NCI-H774 (cell line): ENCODE data around the gene PIP5KL1.
A peak's percentile ranks its signal among the peaks of the same experiment; 100 is the strongest.

Experiments
- DNase-seq: peaks from one replicate; lab custom pipeline; 2025; lab: John Stamatoyannopoulos, UW

The PIP5KL1 gene

GRCh38 chr9:127931092-127931881, 710 bp upstream of the PIP5KL1 start:
- peak; percentile 56 for DNase-seq

DNA sequence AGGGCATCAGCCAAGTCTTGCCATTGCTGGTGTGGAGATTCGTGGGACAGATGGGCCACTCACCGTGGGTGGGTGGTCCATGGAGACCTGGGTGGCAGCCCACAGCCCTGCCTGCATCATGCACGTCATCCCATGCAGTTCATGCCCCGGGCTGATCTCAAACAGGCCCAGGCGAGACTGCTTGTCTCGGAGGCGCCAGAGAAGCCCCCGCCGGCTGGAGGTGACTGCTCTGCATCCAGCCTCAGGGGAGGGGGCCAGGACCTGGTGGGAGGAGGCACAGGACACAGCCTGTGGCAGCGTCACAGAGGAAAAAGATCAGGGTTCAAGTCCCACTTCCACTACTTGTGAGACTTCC, 975 bp downstream of the PIP5KL1 start:
- no peak for DNase-seq

DNA sequence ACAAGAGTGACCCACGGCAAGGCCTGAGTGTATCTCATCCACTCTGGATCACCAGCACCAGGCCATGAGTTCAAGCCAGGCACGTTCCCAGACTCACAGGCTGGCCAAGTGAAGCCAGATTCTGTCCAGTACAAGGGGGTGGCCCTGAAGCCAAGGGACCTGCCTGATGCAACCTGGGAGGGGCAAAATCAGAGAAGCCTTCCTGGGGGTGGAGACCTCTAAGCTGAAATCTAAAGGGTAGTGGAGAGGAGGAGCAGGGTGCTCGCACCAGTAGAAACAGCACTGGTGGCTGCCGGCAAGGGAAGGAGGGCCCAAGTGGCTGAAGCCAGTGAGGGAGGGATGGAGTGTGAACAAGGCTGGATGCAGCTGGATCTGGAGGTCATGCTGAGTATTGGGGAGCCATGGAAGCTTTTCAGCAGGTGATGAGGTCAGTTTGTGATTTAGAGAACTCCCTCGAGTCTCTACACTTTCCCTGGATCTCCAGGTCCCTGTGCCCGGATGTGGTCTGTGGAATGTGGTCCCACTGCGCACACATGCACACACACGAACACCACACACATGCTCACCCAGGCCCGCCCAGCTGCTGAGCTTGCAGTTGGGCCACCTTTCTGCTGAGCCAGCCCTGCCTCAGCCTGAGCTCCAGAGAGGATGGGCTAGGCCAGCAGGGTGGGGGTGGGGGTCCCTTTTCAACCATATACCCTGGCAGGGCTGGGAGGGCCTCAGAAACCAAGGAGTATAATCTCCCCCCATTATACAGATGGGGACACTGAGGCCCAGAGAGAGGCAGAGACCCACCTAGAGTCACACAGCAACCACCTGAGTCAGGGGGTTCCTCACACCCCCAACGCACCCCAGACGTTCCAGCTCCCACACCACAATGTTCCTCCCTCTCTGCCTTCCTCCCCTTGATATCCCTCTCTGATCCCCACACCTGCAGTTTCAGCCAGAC, 1.6 kb downstream of the PIP5KL1 start:
- DNase-seq: no peak

DNA sequence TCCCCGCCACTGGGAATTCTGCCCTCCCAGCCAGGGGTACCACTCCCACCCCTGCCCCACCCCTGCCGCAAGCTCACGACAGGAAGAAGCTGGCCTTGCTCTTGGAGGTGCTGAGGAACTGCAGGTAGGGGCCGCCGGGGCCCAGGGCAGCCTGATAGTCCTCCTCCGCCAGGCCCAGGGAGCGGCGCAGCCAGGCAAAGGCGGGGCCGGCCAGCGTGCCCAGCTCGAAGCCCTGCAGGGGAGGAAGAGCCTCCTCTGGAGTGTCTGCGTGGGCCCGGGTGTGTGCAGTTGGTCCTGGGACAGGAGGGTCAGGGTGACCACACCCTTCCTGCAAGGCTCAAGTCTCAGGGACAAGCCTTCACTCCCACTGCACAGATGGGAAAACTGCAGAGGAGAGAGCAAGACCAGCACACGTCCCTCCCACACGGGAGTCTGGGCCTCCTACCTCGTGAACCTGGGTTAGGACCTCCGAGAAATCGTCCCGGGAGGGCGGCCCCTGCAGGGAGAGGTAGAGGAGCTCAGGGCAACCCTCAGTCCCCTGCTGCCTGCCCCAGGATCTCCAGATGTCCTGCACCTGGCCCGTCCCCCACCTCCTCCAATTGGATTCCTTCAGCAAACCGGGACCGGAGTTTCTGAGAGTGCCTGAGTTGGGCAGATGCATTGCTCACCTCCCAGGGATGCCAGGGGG, 2.4 kb downstream of the PIP5KL1 start:
- DNase-seq: no peak

GRCh38 chr9:127927201-127927987, 3.2 kb downstream of the PIP5KL1 start:
- peak; percentile 79 for DNase-seq

- DNase-seq: no peak
Observed at GRCh38 chr9:127926906-127927200, 3.7 kb downstream of the PIP5KL1 start.

DNA sequence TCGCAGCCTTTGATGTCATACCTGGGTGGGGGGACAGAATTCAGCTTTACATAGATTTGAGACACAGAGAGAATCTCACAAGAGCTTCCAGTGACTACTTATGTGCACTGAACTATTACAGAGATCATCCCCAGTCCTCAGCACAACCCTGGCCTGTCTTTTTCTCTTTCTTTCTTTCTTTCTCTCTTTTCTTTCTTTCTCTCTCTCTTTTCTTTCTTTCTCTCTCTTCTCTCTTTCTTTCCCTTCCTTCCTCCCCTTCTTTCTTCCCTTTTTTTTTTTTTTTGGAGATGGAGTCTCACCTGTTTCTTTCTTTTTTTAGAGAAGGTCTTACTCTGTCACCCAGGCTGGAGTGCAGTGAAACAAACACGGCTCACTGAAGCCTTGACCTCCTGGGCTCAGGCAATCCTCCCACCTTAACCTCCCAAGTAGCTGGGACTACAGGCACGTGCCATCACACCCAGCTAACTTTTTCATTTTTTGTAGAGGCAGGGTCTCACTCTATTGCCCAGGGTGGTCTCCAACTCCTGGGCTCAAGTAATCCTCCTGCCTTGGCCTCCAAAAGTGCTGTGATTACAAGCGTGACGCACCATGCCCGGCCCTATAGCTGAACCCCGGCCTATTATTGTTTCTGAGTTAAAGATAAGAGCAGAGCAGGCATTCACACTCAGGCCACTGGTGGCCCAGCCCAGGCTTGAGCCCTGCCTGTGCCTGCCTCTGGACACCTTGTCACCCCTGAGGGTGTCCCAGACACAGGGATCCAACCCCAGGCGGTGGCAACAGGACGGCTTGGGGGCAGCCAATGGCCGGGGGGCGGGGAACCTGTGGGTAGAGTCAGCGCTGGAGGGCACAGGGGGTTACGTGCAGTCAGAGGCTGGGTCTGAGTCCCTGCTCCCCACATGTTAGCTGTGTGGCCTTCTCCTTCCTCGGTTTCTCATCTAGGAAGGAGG, 4.3 kb downstream of the PIP5KL1 start:
- no peak for DNase-seq

DNA sequence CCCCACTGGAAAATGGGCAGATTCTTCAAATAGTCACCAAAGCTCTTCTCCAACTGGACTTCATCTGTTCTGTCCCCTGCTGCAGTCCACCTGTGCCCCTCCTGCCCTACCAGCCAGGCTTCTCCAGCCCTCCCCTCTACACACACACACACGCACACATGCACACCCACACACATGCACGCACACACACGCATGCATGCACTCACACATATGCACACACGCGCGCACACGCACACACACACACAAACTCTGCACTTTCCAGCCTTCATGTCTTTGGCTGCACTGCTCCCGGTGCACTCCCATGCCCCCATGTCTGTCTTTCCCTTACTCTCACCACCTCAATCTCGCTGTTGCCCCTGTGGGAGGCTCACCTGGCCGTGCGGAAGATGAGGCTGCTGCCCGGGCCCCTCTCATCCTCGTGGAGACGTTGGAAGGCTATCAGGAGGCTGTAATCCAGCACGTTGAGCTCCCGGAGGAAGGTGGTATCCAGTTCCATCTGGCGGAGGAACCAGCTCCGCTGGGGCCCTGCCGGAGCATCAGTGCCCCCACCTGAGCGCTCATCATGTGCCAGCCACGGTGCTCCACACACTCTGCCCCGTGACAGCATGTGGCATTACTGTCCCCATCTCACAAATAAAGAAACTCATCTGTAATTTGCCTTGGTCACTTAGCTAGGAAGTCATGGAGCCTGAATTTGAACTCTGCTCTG, 5.7 kb downstream of the PIP5KL1 start:
- no peak for DNase-seq

- no peak for DNase-seq
Observed at GRCh38 chr9:127923771-127924170, 6.8 kb downstream of the PIP5KL1 start.

DNA sequence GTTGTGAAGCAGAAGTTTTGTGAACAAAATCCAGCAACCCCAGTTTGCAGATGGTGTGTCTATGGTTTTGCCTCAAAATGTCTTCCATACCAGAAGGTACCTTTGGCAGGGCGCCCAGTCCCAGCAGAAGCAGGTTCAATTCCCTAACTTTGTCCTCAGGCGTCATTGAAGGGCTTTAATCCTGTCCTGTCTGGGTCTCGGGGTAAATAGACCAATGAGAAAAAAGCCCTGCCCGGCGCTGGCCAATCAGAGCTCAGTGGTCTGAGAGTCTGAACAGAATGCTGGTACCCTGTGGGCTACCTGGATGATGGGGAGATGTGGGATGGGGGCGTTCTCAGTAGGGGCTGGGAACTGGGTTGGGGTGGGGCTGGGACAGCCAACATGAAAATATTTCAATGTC, 7.5 kb downstream of the PIP5KL1 start:
- DNase-seq: no peak

DNA sequence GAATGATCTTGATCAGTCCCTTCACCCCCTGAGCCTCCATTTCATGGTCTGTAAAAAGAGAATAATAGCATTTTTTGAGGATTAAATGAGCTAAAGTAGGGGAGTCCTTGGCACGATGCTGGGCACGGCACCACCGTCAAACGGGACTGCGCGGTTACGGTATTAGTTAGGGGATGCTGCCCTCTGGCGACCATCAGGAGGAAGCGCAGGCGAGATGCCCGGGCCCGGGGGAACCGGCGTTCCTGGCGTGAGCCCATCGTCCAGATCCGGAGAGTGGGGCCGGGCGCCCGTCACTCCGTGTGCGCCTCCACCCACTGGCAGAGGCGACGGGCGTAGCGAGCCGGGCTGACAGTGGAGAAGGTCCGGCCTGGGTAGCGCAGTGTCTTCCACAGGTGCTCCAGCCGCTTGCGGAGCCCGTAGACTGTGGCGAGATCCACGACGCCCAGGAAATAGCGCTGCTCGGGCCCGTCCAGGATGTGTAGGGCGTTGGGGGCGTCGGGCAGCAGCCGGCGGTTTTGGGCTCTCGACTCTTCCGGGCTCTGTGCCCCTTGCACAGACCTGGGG, 8.9 kb downstream of the PIP5KL1 start:
- DNase-seq: peak; percentile 57

GRCh38 chr9:127920794-127921193, 9.8 kb downstream of the PIP5KL1 start:
- DNase-seq: no peak

DNA sequence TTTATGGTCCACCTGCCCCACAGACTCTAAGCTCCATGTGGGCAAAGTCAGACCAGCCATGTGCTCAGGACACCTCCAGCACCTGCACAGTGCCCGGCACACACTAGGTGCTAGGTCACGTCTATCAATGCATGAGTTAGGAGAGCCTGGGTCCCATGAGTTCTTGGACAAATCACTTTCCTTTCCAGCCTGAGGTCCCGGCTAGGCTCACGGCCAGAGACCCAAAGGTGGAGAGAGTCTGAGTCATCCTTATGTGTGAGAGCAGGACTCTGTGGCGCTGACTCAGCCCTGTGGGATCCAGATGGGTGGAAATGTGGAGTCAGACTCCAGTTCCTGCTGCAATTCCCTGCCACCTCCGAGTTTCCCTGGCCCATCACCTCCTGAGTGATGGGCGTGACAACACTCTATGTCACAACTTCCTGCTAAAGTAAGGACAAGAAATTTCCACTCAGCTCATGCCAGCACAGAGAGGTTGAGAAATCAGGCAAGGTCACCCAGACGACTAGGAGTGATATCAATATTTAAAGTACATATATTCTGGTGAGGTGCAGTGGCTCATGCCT, 11.2 kb downstream of the PIP5KL1 start:
- no peak for DNase-seq

DNA sequence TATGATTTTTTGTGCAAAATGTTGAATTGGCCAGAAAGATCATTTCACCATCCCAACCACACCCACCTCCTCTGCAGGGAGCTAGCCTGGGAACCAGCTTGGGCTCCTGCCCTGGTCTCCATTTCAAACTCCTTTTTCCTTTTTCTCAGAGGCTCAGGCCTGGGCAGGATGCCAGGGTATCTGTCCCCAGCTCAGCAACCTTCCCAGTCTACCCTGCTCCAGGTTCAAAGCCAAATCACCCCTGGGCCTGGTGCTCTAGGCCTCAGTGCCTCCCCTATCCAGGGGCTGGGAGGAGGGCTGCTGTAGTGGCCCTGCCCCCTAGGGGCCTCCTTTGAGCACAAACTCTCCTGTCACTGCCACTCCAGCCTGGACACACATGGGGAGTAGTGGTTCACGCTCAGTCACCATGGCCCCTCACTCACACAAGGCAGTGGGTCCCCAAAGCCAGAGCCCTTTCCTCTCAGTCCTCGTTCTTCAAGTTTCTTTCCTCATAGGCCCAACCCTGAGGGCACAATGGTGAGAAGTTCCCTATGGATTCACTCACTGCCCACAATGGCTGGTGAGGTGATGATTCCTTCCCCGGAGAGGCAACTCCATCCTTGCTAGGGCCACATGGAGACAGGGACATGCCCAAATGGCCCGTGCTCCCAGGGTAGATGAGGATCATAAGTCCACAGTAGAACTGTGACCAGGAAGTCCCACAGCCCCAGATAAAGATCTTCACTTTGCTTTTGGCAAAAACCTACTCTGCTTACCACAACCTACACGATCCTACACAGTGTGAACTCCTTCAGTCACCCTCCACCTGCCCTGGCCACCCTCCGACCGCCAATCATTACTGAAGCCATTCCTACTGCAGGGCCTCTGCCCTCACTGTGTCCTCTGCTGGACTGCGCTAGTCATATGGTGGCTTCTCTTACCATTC, 12.1 kb downstream of the PIP5KL1 start:
- DNase-seq: no peak

GRCh38 chr9:127917603-127918002, 13.0 kb downstream of the PIP5KL1 start:
- DNase-seq: no peak

GRCh38 chr9:127916720-127917581, 13.6 kb downstream of the PIP5KL1 start, which contains the start of gene ST6GALNAC4:
TSS of gene ST6GALNAC4 (minus strand) at chr9:127917041. CDS start at chr9:127916419, 622 bp downstream.
- peak; percentile 91 for DNase-seq
